ENCODE data around the gene FES. TPM values are rescaled to one million over a fixed set of nuclear protein-coding genes. Genes with fewer than 3 reads are reported as not detected.
A peak's percentile ranks its signal among the peaks of the same experiment; 100 is the strongest.

Gene FES
- total RNA-seq, 1 donor from 2014 or later = 3.2 TPM

GRCh38 chr15:90933301-90933700 lies 49.0 kb downstream of the FES start:
- no peak for TF ChIP-seq CTCF (IDR thresholded peaks at IDR 0.05; ENCODE audit: insufficient read depth, low read length, severe bottlenecking)
- no peak for FAIRE-seq
- H3K4me3 ChIP-seq (ENCODE audit: low read depth, low read length) = no peak overlapping the region

GRCh38 chr15:90934256-90934948 lies 50.1 kb downstream of the FES start:
- TF ChIP-seq CTCF (IDR thresholded peaks at IDR 0.05; ENCODE audit: insufficient read depth, low read length, severe bottlenecking) = peak; percentile 95
- Histone ChIP-seq H3K36me3 (ENCODE audit: control insufficient read depth, insufficient read depth, low read length) (peaks cover 8% of the 10 kb centered on the region), H3K27me3 (ENCODE audit: control insufficient read depth, insufficient read depth, low read length) (no peaks in the 10 kb centered on the region), H3K4me3 (ENCODE audit: low read depth, low read length) (peak overlapping the region; percentile 83)
- FAIRE-seq = no peak
- peak; percentile 77 for DNase-seq (ENCODE audit: low read depth)

More at GRCh38 chr15:90933301-90933700, 49.0 kb downstream of the FES start:
- H3K36me3 ChIP-seq (ENCODE audit: control insufficient read depth, insufficient read depth, low read length) = peaks cover 3% of the 10 kb centered on the region
- no peaks in the 10 kb centered on the region for H3K27me3 ChIP-seq (ENCODE audit: control insufficient read depth, insufficient read depth, low read length)
- no peak for DNase-seq (ENCODE audit: low read depth)

- TF ChIP-seq CTCF (IDR thresholded peaks at IDR 0.05; ENCODE audit: insufficient read depth, low read length, severe bottlenecking) = no peak
- H3K27me3 ChIP-seq (ENCODE audit: control insufficient read depth, insufficient read depth, low read length) = no peaks in the 10 kb centered on the region
- FAIRE-seq (no peak), DNase-seq (ENCODE audit: low read depth) (peak; percentile 82)
- H3K36me3 ChIP-seq (ENCODE audit: control insufficient read depth, insufficient read depth, low read length) = peaks cover 15% of the 10 kb centered on the region
- H3K4me3 ChIP-seq (ENCODE audit: low read depth, low read length) = peak within 1 kb of the TSS; percentile 83
Measured at GRCh38 chr15:90934949-90935751, 50.8 kb downstream of the FES start, which contains the start of gene UNC45A. TSS of gene UNC45A (plus strand) at chr15:90935285. CDS start at chr15:90935325, 40 bp downstream.

DNA sequence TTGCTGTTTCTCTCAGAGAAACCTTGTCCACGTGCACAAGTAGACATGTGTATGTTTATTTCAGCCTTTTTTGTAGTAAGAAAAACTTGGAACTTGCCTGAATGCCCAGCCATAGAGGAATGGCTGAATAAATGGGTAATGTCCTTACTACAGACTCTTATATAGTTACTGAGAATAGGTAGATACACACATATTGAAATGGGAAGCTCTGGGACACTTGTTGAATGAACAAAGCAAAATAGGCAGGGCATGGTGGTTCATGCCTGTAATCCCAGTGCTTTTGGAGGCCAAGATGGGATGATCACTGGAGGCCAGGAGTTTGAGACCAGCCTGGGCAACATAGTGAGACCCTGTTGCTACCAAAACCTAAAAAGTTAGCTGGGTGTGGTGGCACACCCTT lies 52.5 kb downstream of the FES start:
- no peak for TF ChIP-seq CTCF (IDR thresholded peaks at IDR 0.05; ENCODE audit: insufficient read depth, low read length, severe bottlenecking)
- H3K36me3 ChIP-seq (ENCODE audit: control insufficient read depth, insufficient read depth, low read length) = peaks cover 24% of the 10 kb centered on the region
- DNase-seq (ENCODE audit: low read depth) (no peak), FAIRE-seq (no peak)
- no peak overlapping the region for H3K4me3 ChIP-seq (ENCODE audit: low read depth, low read length)
- no peaks in the 10 kb centered on the region for H3K27me3 ChIP-seq (ENCODE audit: control insufficient read depth, insufficient read depth, low read length)

GRCh38 chr15:90938261-90938660 lies 54.0 kb downstream of the FES start:
- H3K4me3 ChIP-seq (ENCODE audit: low read depth, low read length) = no peak overlapping the region
- TF ChIP-seq CTCF (IDR thresholded peaks at IDR 0.05; ENCODE audit: insufficient read depth, low read length, severe bottlenecking) = no peak
- no peaks in the 10 kb centered on the region for H3K27me3 ChIP-seq (ENCODE audit: control insufficient read depth, insufficient read depth, low read length)
- DNase-seq (ENCODE audit: low read depth) = no peak
- FAIRE-seq = no peak
- H3K36me3 ChIP-seq (ENCODE audit: control insufficient read depth, insufficient read depth, low read length) = peaks cover 35% of the 10 kb centered on the region
